ENCODE measurements around the gene AGAP5.

DNA sequence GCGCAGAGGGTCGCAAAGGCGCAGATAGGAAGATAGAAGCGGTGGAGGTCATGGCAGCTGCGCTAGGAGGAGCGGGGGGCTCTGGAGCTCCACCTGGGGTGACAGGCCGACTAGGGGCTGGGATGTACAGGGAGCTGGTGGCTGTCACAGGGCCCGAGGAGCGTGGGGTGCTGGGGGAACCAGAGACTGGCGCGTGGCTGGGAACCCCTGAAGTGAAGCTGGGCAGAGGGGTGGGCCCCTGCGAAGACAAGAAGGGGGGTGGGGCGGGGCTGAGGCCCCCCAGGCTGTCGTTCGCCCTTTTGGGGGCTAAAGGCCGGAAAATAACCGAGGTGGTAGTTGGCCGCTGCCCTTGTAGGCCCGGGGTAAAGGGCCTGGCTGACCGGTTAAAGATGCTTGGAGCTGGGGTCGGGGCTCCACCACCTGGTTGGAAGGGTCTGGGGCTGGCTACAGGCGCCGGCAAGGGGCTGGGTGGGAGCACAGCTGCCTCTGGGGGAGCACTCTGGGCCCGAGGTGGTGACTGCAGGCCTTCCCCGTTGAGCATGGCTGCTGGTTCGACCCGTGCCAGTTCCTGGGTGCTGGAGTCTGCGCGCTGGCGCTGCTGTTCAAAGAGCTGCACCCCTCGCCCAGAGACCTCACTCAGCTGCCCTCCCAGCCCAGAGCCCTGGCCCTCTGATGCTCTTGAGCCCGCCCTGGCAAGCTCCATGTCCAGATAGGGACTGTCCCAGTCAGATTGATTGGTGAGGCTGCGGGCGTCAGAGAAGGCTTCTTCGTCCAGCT lies 49.8 kb downstream of the AGAP5 start:
- TF ChIP-seq CTCF (IDR thresholded peaks at IDR 0.05) (no peak), POLR2A (IDR thresholded peaks at IDR 0.05) (no peak)
